Esophagus muscularis mucosa (tissue), 3 donors: ENCODE results near the gene PLCG1.

Experiments
- POLR2AphosphoS5 ChIP-seq, 2 donors: sonication (generic); formaldehyde crosslinking; IDR thresholded peaks; one replicate each; pipeline ENCODE4 v1.6.1; 2017; ENCODE audit warnings: antibody characterized with exemption in 2 of 2
- TF ChIP-seq, protein P1 (sequence below), 3 experiments: fragments of 200-600 bp in 2 of 3; fragments of 450-650 bp in 1 of 3; sonication (generic) in 2 of 3; IDR thresholded peaks; one replicate each; pipeline ENCODE4 v1.5.1; 2017 to 2019; ENCODE audit warnings: antibody characterized with exemption in 3 of 3, mild to moderate bottlenecking in 2 of 3, moderate library complexity in 1 of 3

DNA sequence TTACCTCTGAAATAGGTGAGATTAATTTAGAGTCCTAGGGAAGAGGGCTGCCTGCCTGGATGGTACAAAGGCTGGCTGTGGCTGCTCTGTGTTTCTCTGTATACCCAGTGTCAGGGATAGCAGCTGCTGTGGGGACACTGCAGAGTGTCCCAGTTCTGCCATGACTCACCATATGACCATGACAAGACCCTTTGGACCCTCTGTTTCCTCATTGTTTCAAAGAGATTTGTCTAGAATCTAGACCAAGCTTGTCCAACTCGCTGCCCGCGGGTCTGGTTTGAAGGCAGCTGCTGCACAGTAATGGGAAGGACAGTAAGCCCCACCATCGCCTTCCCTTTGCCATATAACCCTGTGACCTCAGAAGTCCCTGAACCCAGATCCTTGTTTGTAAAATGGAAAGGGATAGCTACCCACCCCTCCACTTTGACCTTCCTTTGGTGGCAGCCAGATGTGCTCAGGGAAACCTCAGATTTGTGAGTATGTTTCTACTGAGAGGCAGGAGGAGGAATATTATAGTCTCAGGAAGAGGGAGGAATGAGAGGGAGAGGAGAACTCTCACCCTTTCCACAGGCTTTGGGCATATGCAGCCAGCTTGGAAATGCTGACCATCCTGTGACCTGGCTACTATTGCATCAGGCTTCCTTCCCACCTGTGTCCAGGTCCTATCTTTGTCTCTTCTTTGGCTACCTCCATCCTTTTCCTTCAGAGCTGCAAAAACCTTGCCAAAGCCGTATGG, 14.0 kb downstream of the PLCG1 start:
- TF ChIP-seq, protein P1, sequence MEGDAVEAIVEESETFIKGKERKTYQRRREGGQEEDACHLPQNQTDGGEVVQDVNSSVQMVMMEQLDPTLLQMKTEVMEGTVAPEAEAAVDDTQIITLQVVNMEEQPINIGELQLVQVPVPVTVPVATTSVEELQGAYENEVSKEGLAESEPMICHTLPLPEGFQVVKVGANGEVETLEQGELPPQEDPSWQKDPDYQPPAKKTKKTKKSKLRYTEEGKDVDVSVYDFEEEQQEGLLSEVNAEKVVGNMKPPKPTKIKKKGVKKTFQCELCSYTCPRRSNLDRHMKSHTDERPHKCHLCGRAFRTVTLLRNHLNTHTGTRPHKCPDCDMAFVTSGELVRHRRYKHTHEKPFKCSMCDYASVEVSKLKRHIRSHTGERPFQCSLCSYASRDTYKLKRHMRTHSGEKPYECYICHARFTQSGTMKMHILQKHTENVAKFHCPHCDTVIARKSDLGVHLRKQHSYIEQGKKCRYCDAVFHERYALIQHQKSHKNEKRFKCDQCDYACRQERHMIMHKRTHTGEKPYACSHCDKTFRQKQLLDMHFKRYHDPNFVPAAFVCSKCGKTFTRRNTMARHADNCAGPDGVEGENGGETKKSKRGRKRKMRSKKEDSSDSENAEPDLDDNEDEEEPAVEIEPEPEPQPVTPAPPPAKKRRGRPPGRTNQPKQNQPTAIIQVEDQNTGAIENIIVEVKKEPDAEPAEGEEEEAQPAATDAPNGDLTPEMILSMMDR (IDR thresholded peaks at IDR 0.05) = no peak
- no peak for TF ChIP-seq POLR2AphosphoS5 (IDR thresholded peaks at IDR 0.05)
